HEK293 (cell line): ENCODE data around the gene P2RX2.

Experiments used
- SETDB1 ChIP-seq: IDR thresholded peaks from one replicate; pipeline ENCODE4 v1.6.1; 2017; ENCODE audit warnings: mild to moderate bottlenecking, low read length, moderate library complexity, mixed read lengths; ENCODE audit not compliant: insufficient read length
- ZNF132 ChIP-seq: fragments of 450-650 bp; formaldehyde crosslinking; IDR thresholded peaks from 2 replicates; pipeline ENCODE4 v1.5.1; 2017; ENCODE audit warnings: missing biosample characterization, missing genetic modification characterization, borderline replicate concordance
- ZNF138 ChIP-seq: fragments of 450-650 bp; formaldehyde crosslinking; IDR thresholded peaks from 2 replicates; pipeline ENCODE4 v1.5.1; 2016; ENCODE audit warnings: missing biosample characterization, missing genetic modification characterization, borderline replicate concordance
- ZNF302 ChIP-seq: fragments of 450-650 bp; formaldehyde crosslinking; IDR thresholded peaks from 2 replicates; pipeline ENCODE4 v1.5.1; 2016; ENCODE audit warnings: missing biosample characterization, missing genetic modification characterization, low read depth
- ZNF433 ChIP-seq: fragments of 450-650 bp; formaldehyde crosslinking; IDR thresholded peaks from 2 replicates; pipeline ENCODE4 v1.5.1; 2016; ENCODE audit warnings: missing biosample characterization, missing genetic modification characterization, low read depth
- ZNF639 ChIP-seq: fragments of 450-650 bp; formaldehyde crosslinking; IDR thresholded peaks from 2 replicates; pipeline ENCODE4 v1.5.1; 2016; ENCODE audit warnings: missing biosample characterization, missing genetic modification characterization
- TF ChIP-seq, protein P1 (sequence below): fragments of 450-650 bp; formaldehyde crosslinking; IDR thresholded peaks from 2 replicates; pipeline ENCODE4 v1.5.1; 2016; ENCODE audit warnings: missing biosample characterization, missing genetic modification characterization
- TF ChIP-seq, protein P2 (sequence below): fragments of 450-650 bp; formaldehyde crosslinking; IDR thresholded peaks from 2 replicates; pipeline ENCODE4 v1.5.1; 2016; ENCODE audit warnings: missing biosample characterization, missing genetic modification characterization

- no peak for TF ChIP-seq ZNF138 (tag by site-specific recombination)
- TF ChIP-seq, protein P1, sequence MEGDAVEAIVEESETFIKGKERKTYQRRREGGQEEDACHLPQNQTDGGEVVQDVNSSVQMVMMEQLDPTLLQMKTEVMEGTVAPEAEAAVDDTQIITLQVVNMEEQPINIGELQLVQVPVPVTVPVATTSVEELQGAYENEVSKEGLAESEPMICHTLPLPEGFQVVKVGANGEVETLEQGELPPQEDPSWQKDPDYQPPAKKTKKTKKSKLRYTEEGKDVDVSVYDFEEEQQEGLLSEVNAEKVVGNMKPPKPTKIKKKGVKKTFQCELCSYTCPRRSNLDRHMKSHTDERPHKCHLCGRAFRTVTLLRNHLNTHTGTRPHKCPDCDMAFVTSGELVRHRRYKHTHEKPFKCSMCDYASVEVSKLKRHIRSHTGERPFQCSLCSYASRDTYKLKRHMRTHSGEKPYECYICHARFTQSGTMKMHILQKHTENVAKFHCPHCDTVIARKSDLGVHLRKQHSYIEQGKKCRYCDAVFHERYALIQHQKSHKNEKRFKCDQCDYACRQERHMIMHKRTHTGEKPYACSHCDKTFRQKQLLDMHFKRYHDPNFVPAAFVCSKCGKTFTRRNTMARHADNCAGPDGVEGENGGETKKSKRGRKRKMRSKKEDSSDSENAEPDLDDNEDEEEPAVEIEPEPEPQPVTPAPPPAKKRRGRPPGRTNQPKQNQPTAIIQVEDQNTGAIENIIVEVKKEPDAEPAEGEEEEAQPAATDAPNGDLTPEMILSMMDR (tag by site-specific recombination) = no peak
- peak; percentile 74 for TF ChIP-seq SETDB1
- TF ChIP-seq ZNF639 (tag by site-specific recombination) = no peak
- TF ChIP-seq, protein P2, sequence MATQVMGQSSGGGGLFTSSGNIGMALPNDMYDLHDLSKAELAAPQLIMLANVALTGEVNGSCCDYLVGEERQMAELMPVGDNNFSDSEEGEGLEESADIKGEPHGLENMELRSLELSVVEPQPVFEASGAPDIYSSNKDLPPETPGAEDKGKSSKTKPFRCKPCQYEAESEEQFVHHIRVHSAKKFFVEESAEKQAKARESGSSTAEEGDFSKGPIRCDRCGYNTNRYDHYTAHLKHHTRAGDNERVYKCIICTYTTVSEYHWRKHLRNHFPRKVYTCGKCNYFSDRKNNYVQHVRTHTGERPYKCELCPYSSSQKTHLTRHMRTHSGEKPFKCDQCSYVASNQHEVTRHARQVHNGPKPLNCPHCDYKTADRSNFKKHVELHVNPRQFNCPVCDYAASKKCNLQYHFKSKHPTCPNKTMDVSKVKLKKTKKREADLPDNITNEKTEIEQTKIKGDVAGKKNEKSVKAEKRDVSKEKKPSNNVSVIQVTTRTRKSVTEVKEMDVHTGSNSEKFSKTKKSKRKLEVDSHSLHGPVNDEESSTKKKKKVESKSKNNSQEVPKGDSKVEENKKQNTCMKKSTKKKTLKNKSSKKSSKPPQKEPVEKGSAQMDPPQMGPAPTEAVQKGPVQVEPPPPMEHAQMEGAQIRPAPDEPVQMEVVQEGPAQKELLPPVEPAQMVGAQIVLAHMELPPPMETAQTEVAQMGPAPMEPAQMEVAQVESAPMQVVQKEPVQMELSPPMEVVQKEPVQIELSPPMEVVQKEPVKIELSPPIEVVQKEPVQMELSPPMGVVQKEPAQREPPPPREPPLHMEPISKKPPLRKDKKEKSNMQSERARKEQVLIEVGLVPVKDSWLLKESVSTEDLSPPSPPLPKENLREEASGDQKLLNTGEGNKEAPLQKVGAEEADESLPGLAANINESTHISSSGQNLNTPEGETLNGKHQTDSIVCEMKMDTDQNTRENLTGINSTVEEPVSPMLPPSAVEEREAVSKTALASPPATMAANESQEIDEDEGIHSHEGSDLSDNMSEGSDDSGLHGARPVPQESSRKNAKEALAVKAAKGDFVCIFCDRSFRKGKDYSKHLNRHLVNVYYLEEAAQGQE (tag by site-specific recombination) = no peak
- TF ChIP-seq ZNF302 (tag by site-specific recombination) = no peak
- TF ChIP-seq ZNF433 (tag by site-specific recombination) = no peak
- TF ChIP-seq ZNF132 (tag by site-specific recombination) = no peak
These were observed 7.0 kb upstream of the P2RX2 start for GRCh38 chr12:132611620-132612019.
